ENCODE results near the gene ZNF688.

DNA sequence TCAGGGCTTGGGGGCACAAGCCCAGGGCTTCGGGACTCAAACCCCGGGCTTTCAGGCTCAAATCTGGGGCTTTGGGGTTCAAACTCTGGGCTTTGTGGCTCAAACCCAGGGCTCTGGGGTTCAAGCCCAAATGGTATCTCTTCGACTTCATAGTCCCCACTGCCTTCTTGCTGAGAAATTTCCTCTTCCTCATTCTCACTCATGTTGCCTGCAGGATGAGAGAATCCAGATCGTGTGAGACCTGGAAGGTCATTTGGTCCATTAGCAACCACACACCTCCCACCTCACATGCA is 45.7 kb downstream of the ZNF688 start:
- TF ChIP-seq, protein P1, sequence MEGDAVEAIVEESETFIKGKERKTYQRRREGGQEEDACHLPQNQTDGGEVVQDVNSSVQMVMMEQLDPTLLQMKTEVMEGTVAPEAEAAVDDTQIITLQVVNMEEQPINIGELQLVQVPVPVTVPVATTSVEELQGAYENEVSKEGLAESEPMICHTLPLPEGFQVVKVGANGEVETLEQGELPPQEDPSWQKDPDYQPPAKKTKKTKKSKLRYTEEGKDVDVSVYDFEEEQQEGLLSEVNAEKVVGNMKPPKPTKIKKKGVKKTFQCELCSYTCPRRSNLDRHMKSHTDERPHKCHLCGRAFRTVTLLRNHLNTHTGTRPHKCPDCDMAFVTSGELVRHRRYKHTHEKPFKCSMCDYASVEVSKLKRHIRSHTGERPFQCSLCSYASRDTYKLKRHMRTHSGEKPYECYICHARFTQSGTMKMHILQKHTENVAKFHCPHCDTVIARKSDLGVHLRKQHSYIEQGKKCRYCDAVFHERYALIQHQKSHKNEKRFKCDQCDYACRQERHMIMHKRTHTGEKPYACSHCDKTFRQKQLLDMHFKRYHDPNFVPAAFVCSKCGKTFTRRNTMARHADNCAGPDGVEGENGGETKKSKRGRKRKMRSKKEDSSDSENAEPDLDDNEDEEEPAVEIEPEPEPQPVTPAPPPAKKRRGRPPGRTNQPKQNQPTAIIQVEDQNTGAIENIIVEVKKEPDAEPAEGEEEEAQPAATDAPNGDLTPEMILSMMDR (IDR thresholded peaks at IDR 0.05) = no peak
- no peak for TF ChIP-seq POLR2A (IDR thresholded peaks at IDR 0.05)
- no peak for TF ChIP-seq EP300 (IDR thresholded peaks at IDR 0.05)
- TF ChIP-seq POLR2AphosphoS5 (IDR thresholded peaks at IDR 0.05) = no peak
